PC-3 (cell line): Measurements from ENCODE around the gene BTN1A1. TPM values are rescaled to one million over a fixed set of nuclear protein-coding genes. Genes with fewer than 3 reads are reported as not detected.

Experiments used
- ATAC-seq: fragments of 200-7000 bp; cut with Tn5 transposase; 2 replicates; pipeline ENCODE4 v1.9.1; 2020; ENCODE audit warnings: mild to moderate bottlenecking, moderate library complexity
- BruUV-seq: library from RNA; stranded (reverse); fragments of 400-500 nt; replicated peaks from 2 replicates; lab custom pipeline; 2021; lab: Mats Ljungman, UMichigan
- CTCF ChIA-PET: fragments of 300-600 bp; sonication (Branson Sonifier 250); formaldehyde crosslinking; loops from one replicate; lab custom pipeline; 2022; ENCODE audit warnings: antibody characterized with exemption; lab: Charles Lee
- POLR2A ChIA-PET: fragments of 300-600 bp; sonication (Branson Sonifier 250); formaldehyde crosslinking; loops from one replicate; lab custom pipeline; 2022; ENCODE audit warnings: antibody characterized with exemption; ENCODE audit not compliant: unreplicated experiment; lab: Charles Lee
- DNase-seq: peaks from one replicate; pipeline ENCODE4 v3.0.0-alpha.2; 2015
- H2AFZ ChIP-seq: fragments of 300-600 bp; sonication (generic); 2 replicates; pipeline ENCODE4 v1.6.0; 2016; ENCODE audit warnings: antibody characterized with exemption, low read length
- H3F3A ChIP-seq: fragments of 300-600 bp; sonication (generic); one replicate; pipeline ENCODE4 v1.6.0; 2017; ENCODE audit warnings: antibody characterized with exemption, low read length, control low read depth, mild to moderate bottlenecking; ENCODE audit not compliant: unreplicated experiment
- H3K27ac ChIP-seq: fragments of 300-600 bp; sonication (generic); 2 replicates; pipeline ENCODE4 v1.5.1; 2016; ENCODE audit warnings: mild to moderate bottlenecking, low read length
- H3K27me3 ChIP-seq: fragments of 300-600 bp; sonication (generic); 2 replicates; pipeline ENCODE4 v1.6.1; 2016; ENCODE audit warnings: low read length, mixed read lengths
- H3K36me3 ChIP-seq: fragments of 300-600 bp; sonication (generic); 2 replicates; pipeline ENCODE4 v1.6.1; 2016; ENCODE audit warnings: low read depth, mixed run types, low read length, mixed read lengths
- H3K4me1 ChIP-seq: fragments of 300-600 bp; sonication (generic); 2 replicates; pipeline ENCODE4 v1.5.1; 2016; ENCODE audit warnings: low read length; ENCODE audit not compliant: insufficient read depth
- H3K4me2 ChIP-seq: fragments of 300-600 bp; sonication (generic); 2 replicates; pipeline ENCODE4 v1.6.0; 2016; ENCODE audit warnings: low read length
- H3K4me3 ChIP-seq: fragments of 300-600 bp; sonication (generic); 2 replicates; pipeline ENCODE4 v1.5.1; 2016; ENCODE audit warnings: mild to moderate bottlenecking, low read length, mixed read lengths
- H3K79me2 ChIP-seq: fragments of 300-600 bp; sonication (generic); 2 replicates; pipeline ENCODE4 v1.6.1; 2017; ENCODE audit warnings: low read length, mixed read lengths
- H3K9ac ChIP-seq: fragments of 300-600 bp; sonication (generic); 2 replicates; pipeline ENCODE4 v1.6.0; 2016; ENCODE audit warnings: mild to moderate bottlenecking, low read length
- H3K9me2 ChIP-seq: fragments of 300-600 bp; sonication (generic); replicated peaks from 2 replicates; pipeline ENCODE4 v1.6.1; 2016; ENCODE audit warnings: mixed run types, low read length, mixed read lengths
- H3K9me3 ChIP-seq: fragments of 300-600 bp; sonication (generic); 2 replicates; pipeline ENCODE4 v1.6.1; 2016; ENCODE audit warnings: low read length, mixed read lengths
- H4K20me1 ChIP-seq: fragments of 300-600 bp; sonication (generic); 2 replicates; pipeline ENCODE4 v1.6.1; 2016; ENCODE audit warnings: low read length, mixed read lengths
- CTCF ChIP-seq: fragments of 300-600 bp; sonication (generic); conservative IDR thresholded peaks from 2 replicates; pipeline ENCODE4 v1.5.1; 2017; ENCODE audit warnings: antibody characterized with exemption, low read depth, mild to moderate bottlenecking, low read length
- EZH2 ChIP-seq: fragments of 300-600 bp; sonication (generic); IDR thresholded peaks from one replicate; pipeline ENCODE4 v1.6.1; 2017; ENCODE audit warnings: antibody characterized with exemption, mild to moderate bottlenecking, low read length; ENCODE audit not compliant: unreplicated experiment
- EZH2phosphoT487 ChIP-seq: fragments of 300-600 bp; sonication (generic); IDR thresholded peaks from 2 replicates; pipeline ENCODE4 v1.6.1; 2018; ENCODE audit warnings: mild to moderate bottlenecking, antibody characterized with exemption, low read length, borderline replicate concordance
- intact Hi-C: fragments of 100-400 bp; cut with micrococcal nuclease; formaldehyde crosslinking; loops from 2 replicates; pipeline ENCODE4 v1.9.0; 2023
- total RNA-seq: library from RNA; depleted of rRNA; stranded (reverse); fragments of >200 nt; gene quantifications from 2 replicates; pipeline ENCODE4 v1.2.3, GENCODE V29; 2014; rRNA removed

Gene BTN1A1
- total RNA-seq, 1 experiment from 2014 or later = not detected

DNA sequence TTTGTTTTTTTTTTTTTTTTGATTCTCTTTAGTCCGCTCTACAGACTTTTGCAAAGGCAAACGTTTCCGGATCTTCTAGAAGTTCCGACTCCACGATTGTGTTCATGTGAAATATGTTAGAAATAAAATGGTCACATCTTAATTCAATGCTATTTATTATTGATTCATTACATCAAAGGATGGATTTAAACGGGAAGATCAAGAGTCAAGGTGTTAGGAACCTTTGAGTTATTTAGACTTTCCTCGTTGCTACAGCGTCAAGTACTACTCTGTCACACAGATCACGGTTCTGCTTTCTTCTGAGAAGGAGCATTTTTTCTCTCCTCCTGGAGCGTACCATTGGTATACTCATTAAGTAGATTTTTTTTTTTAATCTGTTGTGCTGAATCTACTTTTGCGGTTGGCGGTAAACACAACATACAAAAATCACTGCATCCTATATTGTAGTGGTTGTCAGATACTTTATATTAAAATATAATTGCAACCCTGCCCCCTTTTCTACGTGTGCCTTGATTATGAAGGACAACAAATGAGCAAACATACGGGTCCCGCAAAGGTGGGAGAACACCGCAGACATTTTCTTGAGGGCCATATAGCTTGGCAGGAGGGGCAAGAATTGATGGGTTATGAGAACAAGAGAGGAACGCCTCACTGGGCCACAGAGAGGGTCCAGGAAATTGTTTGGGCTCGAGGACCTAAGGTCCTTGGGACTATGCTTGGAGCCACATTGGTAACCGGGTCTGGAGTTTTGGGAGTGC lies 55.6 kb downstream of the BTN1A1 start:
- Histone ChIP-seq H3K4me2 (peak overlapping the region; percentile 91; the same call in 1 of the 2 replicates), H4K20me1 (no peaks in the 10 kb centered on the region), H3F3A (no peaks in the 10 kb centered on the region), H3K36me3 (no peaks in the 10 kb centered on the region), H3K27ac (no peak overlapping the region), H3K9me3 (no peaks in the 10 kb centered on the region), H2AFZ (no peak overlapping the region), H3K4me3 (no peak overlapping the region), H3K9ac (no peak overlapping the region), H3K9me2 (no peaks in the 10 kb centered on the region), H3K4me1 (peaks cover 15% of the 10 kb centered on the region), H3K79me2 (no peaks in the 10 kb centered on the region), H3K27me3 (no peaks in the 10 kb centered on the region)
- TF ChIP-seq EZH2 = no peak
- TF ChIP-seq EZH2phosphoT487 = no peak
- no peak for TF ChIP-seq CTCF
- ATAC-seq (no peak), DNase-seq (no peak)
- no TSS peak for BruUV-seq
- CTCF ChIA-PET = interaction anchor here (0.6 to 1.0 kb wide), 2 partner anchors 13 to 40 kb away, joined by 3 to 6 read pairs; no protein-coding TSS in a partner anchor
- POLR2A ChIA-PET = no interaction called here
- intact Hi-C loops = loop anchor here (1.0 to 5.0 kb wide), 2 partner anchors 13 to 1117 kb away; no protein-coding TSS in a partner anchor

DNA sequence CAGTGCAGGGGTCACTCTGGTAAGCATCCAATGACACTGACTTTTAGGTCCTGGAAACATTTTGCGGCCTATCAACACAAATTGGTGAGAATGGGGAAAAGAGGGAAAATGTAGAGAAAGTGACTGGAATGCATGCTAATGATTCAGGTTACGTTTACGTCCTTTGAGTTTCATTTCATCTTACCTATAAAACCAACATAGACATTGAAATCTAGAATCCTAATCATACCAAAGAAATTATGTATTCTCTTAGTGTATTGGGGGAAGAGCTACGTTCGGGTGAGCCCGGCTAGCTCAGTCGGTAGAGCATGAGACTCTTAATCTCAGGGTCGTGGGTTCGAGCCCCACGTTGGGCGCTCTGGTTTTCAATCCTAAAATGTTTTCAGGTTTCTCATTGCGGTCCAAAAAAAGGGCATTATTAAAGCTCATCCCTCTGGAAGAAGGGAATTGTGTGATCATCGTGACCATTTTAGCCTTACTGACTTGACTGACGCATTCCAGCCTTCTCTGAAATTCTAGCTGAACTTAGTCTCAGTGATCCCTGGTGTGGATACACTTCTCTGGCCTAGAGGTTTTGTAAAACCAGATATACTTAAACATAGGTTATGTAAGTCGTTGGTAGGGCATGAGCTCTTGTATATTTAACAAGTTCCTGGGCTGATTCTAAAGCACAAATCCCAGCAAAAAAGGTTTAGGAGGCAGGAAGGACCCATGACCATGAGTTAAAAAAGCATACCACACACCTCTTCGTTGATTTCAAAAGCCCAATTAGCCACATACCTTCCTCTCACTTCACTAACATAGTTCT lies 56.4 kb downstream of the BTN1A1 start:
- CTCF ChIA-PET = interaction anchor here (0.7 kb wide), 1 partner anchor 11 kb away, joined by 4 read pairs; no protein-coding TSS in a partner anchor

More for the DNA sequence above, 56.4 kb downstream of the BTN1A1 start:
- Histone ChIP-seq H4K20me1 (no peaks in the 10 kb centered on the region), H3K79me2 (no peaks in the 10 kb centered on the region), H3K4me1 (peaks cover 15% of the 10 kb centered on the region), H3K9me3 (no peaks in the 10 kb centered on the region), H3K4me3 (no peak overlapping the region), H3K4me2 (peak overlapping the region; percentile 9), H2AFZ (no peak overlapping the region), H3K9me2 (no peaks in the 10 kb centered on the region), H3K27ac (no peak overlapping the region), H3K36me3 (no peaks in the 10 kb centered on the region), H3K27me3 (no peaks in the 10 kb centered on the region), H3F3A (no peaks in the 10 kb centered on the region), H3K9ac (no peak overlapping the region)
- DNase-seq = peak; percentile 93
- TSS peak; percentile 98 for BruUV-seq
- ATAC-seq = peak; percentile 54
- no peak for TF ChIP-seq CTCF
- no peak for TF ChIP-seq EZH2phosphoT487
- TF ChIP-seq EZH2 = no peak
- intact Hi-C loops = loop anchor here (1.0 to 5.0 kb wide), 2 partner anchors 12 to 1116 kb away; no protein-coding TSS in a partner anchor
- POLR2A ChIA-PET = interaction anchor here (0.6 to 0.7 kb wide), 3 partner anchors 83 to 1121 kb away, joined by 3 to 11 read pairs (median 6); no protein-coding TSS in a partner anchor

Other genes starting within 250 kb of the BTN1A1 start
- 2.4 and 5.4 TPM in 2 replicates for gene BTN3A2, start 135.1 kb upstream of the BTN1A1 start, total RNA-seq
- 9.1 and 11.4 TPM in 2 replicates for gene BTN2A2, start 117.2 kb upstream of the BTN1A1 start, total RNA-seq
- 4.5 and 5.4 TPM in 2 replicates for gene BTN3A1, start 98.0 kb upstream of the BTN1A1 start, total RNA-seq
- 5.0 and 10.1 TPM in 2 replicates for gene BTN3A3, start 59.8 kb upstream of the BTN1A1 start, total RNA-seq
- gene BTN2A1, start 42.3 kb upstream of the BTN1A1 start, total RNA-seq = 13.1 and 14.6 TPM in 2 replicates
- gene HMGN4, start 38.1 kb downstream of the BTN1A1 start, total RNA-seq = 54.8 and 57.5 TPM in 2 replicates
- 26.9 and 33.7 TPM in 2 replicates for gene ABT1, start 96.7 kb downstream of the BTN1A1 start, total RNA-seq
- 9.2 and 15.7 TPM in 2 replicates for gene ZNF322, start 159.4 kb downstream of the BTN1A1 start, total RNA-seq